Ureter (tissue), 1 donor: Measurements from ENCODE around the gene PAPPA. TPM values are rescaled to one million over a fixed set of nuclear protein-coding genes. Genes with fewer than 3 reads are reported as not detected.

Experiments used
- DNase-seq: peaks from one replicate; pipeline ENCODE4 v3.0.0-alpha.2; 2020; ENCODE audit warnings: low spot score
- total RNA-seq: library from RNA; stranded (reverse); gene quantifications from one replicate; pipeline ENCODE4 v1.2.4, GENCODE V29; 2023
- donor health status: DM: yes; HTN: yes; CAD: no.

PAPPA gene
- total RNA-seq, 1 donor from 2014 or later, result 4.9 TPM

- no peak for DNase-seq
Measured at GRCh38 chr9:116313638-116314037, 160.0 kb downstream of the PAPPA start.

- no peak for DNase-seq
Measured at GRCh38 chr9:116316246-116316645, 162.7 kb downstream of the PAPPA start.

GRCh38 chr9:116317503-116317902, 163.9 kb downstream of the PAPPA start:
- DNase-seq, result no peak

GRCh38 chr9:116318468-116319374, 165.1 kb downstream of the PAPPA start:
- DNase-seq, result no peak

- DNase-seq, result no peak
Measured at GRCh38 chr9:116319480-116319879, 165.9 kb downstream of the PAPPA start.

GRCh38 chr9:116320290-116320689, 166.7 kb downstream of the PAPPA start:
- no peak for DNase-seq

GRCh38 chr9:116322521-116322920, 168.9 kb downstream of the PAPPA start:
- no peak for DNase-seq

- no peak for DNase-seq
Measured at GRCh38 chr9:116323012-116323411, 169.4 kb downstream of the PAPPA start.

GRCh38 chr9:116323571-116323970, 170.0 kb downstream of the PAPPA start:
- no peak for DNase-seq

- no peak for DNase-seq
Measured at GRCh38 chr9:116325924-116326323, 172.3 kb downstream of the PAPPA start.

- DNase-seq, result no peak
Measured at GRCh38 chr9:116327701-116328405, 174.3 kb downstream of the PAPPA start.

- DNase-seq, result no peak
Measured at GRCh38 chr9:116329470-116329869, 175.9 kb downstream of the PAPPA start.

- no peak for DNase-seq
Measured at GRCh38 chr9:116331241-116331640, 177.7 kb downstream of the PAPPA start.

- DNase-seq, result no peak
Measured at GRCh38 chr9:116332090-116332489, 178.5 kb downstream of the PAPPA start.

GRCh38 chr9:116333254-116333653, 179.7 kb downstream of the PAPPA start:
- no peak for DNase-seq

- DNase-seq, result no peak
Measured at GRCh38 chr9:116334546-116335150, 181.1 kb downstream of the PAPPA start.

- DNase-seq, result no peak
Measured at GRCh38 chr9:116335392-116335791, 181.8 kb downstream of the PAPPA start.

- DNase-seq, result no peak
Measured at GRCh38 chr9:116336133-116336862, 182.7 kb downstream of the PAPPA start.

GRCh38 chr9:116337015-116337414, 183.4 kb downstream of the PAPPA start:
- DNase-seq, result no peak

GRCh38 chr9:116340270-116340669, 186.7 kb downstream of the PAPPA start:
- DNase-seq, result no peak

- DNase-seq, result no peak
Measured at GRCh38 chr9:116342061-116342460, 188.5 kb downstream of the PAPPA start.

- DNase-seq, result no peak
Measured at GRCh38 chr9:116342941-116343340, 189.3 kb downstream of the PAPPA start.
